Retinal pigment epithelial cell (primary cell): ENCODE results near the gene BMP2.

ENCODE experiments used
- DNase-seq: peaks from one replicate; pipeline ENCODE4 v3.0.0-alpha.2; 2010; ENCODE audit warnings: low read depth
- H3K4me3 ChIP-seq: 2 replicates; pipeline ENCODE4 v1.5.1; 2011; ENCODE audit warnings: mild to moderate bottlenecking, low read length, control low read depth, moderate library complexity
- TF ChIP-seq, protein P1 (sequence below): conservative IDR thresholded peaks from 2 replicates; pipeline ENCODE4 v1.5.1; 2011; ENCODE audit warnings: low read depth, low read length, control low read depth, inconsistent platforms

Gene BMP2

DNA sequence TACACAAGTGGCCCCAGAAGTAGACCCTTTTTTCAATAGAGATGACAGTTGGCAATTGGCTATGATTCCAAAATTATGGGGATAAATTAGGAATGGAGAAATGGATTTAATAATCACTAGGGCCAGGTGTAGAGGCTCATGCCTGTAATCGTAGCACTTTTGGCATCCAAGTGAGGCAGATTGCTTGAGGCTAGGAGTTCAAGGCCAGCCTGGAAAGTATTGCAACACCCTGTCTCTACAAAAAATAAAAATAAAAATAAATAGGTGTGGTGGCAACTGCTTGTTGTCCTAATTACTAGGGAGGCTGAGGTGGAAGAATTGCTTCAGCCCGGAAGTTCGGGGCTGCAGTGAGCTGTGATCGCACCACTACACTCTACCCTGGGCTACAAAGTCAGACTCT lies 60.0 kb downstream of the BMP2 start:
- no peak for DNase-seq
- TF ChIP-seq, protein P1, sequence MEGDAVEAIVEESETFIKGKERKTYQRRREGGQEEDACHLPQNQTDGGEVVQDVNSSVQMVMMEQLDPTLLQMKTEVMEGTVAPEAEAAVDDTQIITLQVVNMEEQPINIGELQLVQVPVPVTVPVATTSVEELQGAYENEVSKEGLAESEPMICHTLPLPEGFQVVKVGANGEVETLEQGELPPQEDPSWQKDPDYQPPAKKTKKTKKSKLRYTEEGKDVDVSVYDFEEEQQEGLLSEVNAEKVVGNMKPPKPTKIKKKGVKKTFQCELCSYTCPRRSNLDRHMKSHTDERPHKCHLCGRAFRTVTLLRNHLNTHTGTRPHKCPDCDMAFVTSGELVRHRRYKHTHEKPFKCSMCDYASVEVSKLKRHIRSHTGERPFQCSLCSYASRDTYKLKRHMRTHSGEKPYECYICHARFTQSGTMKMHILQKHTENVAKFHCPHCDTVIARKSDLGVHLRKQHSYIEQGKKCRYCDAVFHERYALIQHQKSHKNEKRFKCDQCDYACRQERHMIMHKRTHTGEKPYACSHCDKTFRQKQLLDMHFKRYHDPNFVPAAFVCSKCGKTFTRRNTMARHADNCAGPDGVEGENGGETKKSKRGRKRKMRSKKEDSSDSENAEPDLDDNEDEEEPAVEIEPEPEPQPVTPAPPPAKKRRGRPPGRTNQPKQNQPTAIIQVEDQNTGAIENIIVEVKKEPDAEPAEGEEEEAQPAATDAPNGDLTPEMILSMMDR: no peak
- H3K4me3 ChIP-seq: no peak overlapping the region

DNA sequence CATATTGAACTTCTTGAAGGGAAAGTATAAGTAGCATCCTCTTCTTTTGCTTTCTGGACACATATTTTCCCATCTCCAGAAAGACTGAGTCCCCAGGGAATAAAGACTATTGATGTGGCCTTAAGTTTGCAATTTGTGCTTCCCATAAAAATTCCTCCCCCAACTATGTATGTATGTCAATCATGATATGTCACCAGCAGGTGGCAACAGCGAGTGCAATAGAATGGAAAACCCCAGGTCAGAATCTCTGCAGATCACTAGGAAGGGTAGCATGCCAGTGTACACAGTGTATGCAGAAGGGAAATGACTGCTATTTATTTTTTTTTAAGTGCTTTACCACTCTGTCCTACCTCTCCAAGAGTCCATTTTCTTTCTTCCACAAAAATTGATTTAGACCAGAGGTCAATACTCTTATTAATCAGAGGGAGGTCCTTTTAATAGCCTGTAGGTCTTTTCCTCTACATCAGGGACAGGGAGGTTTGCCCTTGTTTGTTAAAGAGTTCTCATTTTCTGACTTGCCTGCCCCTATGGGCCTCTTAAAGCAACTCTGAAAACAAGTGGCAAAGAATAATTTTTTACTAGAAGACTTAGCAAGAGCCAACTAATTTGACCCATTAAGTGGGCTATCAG lies 61.4 kb downstream of the BMP2 start:
- DNase-seq: no peak
- H3K4me3 ChIP-seq: no peak overlapping the region
- TF ChIP-seq, protein P1: peak; percentile 76

DNA sequence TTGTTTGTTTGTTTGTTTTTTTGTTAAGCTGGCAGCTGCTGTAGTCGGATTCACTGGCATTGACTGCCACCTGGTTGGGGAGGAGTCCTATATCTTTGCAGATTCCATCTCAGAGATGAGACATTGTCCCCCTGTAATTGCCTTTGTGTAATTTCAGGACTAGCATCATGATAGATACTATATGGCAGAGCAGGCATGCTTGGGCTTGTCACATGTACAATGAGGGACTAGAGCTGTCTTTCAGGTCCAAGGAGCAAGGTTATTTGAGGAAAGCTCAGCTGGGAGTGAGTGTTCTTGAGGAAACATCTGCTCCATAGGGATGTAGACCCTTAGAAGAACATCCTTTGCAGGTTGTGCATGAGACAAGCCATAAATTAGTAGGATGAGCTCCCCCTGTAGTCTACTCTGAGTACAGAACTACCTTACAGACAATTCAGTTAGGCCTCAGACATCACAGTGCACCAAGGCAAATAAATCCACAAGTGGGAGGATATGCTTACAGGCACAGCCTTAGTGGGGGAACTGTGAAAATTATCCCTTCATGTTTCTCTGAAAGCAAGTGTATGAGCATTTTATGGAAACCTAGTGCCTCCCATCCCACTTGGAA lies 62.1 kb downstream of the BMP2 start:
- TF ChIP-seq, protein P1: peak; percentile 38
- no peak for DNase-seq
- H3K4me3 ChIP-seq: no peak overlapping the region
